ENCODE results near the gene CYGB. TPM values are rescaled to one million over a fixed set of nuclear protein-coding genes. Genes with fewer than 3 reads are reported as not detected.
A peak's percentile ranks its signal among the peaks of the same experiment; 100 is the strongest.

CYGB gene
- polyA plus RNA-seq, 1 donor (not counting 4 experiments of a cell fraction or from before 2014, with no cell fraction given), result 10.3 TPM

DNA sequence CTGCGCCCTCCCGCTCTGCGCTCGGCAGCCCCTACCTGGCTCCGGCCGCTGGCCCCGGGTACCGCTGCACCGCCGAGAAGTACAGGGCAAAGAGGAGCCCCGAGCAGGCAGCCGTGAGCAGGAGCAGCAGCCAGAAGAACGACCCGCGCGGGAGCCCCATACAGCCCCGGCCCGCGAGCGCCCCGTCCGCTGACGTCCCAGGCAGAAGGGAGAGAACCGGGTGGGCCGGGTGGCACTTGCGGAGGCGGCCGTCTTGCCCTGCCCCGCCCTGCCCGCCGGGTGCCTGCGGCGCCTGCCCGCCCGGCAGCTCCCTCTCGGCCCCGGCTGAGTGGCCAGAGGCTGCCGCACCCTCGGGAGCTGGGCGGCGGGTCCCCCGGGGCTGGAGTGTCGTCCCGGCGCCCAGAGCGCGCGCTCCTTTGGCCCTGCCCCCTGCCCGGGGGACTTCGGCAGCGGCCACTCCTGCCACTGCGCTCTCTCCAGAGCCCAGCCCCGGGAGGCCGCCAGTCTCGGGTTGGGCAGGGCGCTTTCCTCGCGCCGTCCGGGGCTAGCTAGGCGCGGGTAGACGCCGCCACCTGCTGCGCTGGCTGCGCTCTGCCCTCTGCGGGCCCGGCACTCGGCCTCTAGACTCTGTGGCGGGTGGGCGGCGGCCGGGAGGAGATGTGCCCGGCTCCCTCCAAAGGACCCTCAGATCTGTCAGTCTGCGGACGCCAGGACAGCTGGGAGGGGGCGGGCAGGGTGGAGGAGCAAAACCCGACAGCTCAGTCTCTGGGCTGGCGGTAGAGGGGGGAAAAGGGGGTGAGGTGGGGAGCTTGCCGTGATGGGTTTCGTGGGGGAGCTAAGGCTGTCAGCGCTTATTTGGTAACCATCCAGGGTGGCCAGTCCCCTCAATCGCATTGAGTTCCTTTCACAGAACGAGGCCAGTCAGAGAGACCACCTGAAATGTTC, 48.4 kb upstream of the CYGB start, which contains the start of gene ST6GALNAC2:
ST6GALNAC2 (minus strand) TSS at position 212 of the 945 bp plus-strand sequence; CDS start at position 160, 52 bp downstream.
- no peak for TF ChIP-seq EZH2 (IDR thresholded peaks at IDR 0.05; ENCODE audit: low read length)
- TF ChIP-seq, protein P1, sequence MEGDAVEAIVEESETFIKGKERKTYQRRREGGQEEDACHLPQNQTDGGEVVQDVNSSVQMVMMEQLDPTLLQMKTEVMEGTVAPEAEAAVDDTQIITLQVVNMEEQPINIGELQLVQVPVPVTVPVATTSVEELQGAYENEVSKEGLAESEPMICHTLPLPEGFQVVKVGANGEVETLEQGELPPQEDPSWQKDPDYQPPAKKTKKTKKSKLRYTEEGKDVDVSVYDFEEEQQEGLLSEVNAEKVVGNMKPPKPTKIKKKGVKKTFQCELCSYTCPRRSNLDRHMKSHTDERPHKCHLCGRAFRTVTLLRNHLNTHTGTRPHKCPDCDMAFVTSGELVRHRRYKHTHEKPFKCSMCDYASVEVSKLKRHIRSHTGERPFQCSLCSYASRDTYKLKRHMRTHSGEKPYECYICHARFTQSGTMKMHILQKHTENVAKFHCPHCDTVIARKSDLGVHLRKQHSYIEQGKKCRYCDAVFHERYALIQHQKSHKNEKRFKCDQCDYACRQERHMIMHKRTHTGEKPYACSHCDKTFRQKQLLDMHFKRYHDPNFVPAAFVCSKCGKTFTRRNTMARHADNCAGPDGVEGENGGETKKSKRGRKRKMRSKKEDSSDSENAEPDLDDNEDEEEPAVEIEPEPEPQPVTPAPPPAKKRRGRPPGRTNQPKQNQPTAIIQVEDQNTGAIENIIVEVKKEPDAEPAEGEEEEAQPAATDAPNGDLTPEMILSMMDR (optimal IDR thresholded peaks at IDR 0.05 in 1 of 3, IDR thresholded peaks at IDR 0.05 in 1 of 3, conservative IDR thresholded peaks at IDR 0.05 in 1 of 3; ENCODE audit: extremely low read depth in 1 of 3, insufficient read depth in 2 of 3, low read length in 3 of 3), result peak; percentile 18 to 68 (median 59)
- peaks cover 42% of the 10 kb centered on the region for H3K4me1 ChIP-seq (ENCODE audit: control insufficient read depth, extremely low read depth, insufficient read depth, low read length)
- H3K4me2 ChIP-seq (ENCODE audit: control insufficient read depth, extremely low read depth, insufficient read depth, low read depth, low read length), result peak within 1 kb of the TSS; percentile 81
- peak within 1 kb of the TSS; percentile 96 for H3K9ac ChIP-seq (ENCODE audit: control insufficient read depth, extremely low read depth, insufficient read depth, low read length)
- peaks cover 15% of the 10 kb centered on the region for H3K79me2 ChIP-seq (ENCODE audit: control insufficient read depth, insufficient read depth, low read length)
- dilution Hi-C loops (cut with MboI; ENCODE audit: extremely low pct_ligation_motif_present, low sequenced_read_pairs), result no loop called here
- no peaks in the 10 kb centered on the region for H3K9me1 ChIP-seq (ENCODE audit: control insufficient read depth, extremely low read depth, insufficient read depth, low read length)
- H3K36me3 ChIP-seq (ENCODE audit: control insufficient read depth in 2 of 2, extremely low read depth in 1 of 2, insufficient read depth in 2 of 2, low read length in 2 of 2), result no peaks in the 10 kb centered on the region
- no peaks in the 10 kb centered on the region for H4K20me1 ChIP-seq (ENCODE audit: control insufficient read depth, extremely low read depth, insufficient read depth, low read length)
- peak within 1 kb of the TSS; percentile 85 to 94 (median 89) for H3K4me3 ChIP-seq (ENCODE audit: control insufficient read depth in 2 of 3, extremely low read depth in 1 of 3, insufficient read depth in 2 of 3, low read depth in 1 of 3, low read length in 3 of 3)
- no peaks in the 10 kb centered on the region for H3K27me3 ChIP-seq (ENCODE audit: control insufficient read depth, extremely low read depth, insufficient read depth, low read length)
- DNase-seq (ENCODE audit: low read depth, low spot score) (no peak), FAIRE-seq (no peak)
- H3K27ac ChIP-seq (ENCODE audit: control insufficient read depth, insufficient read depth, low read length), result peak within 1 kb of the TSS; percentile 89
- no peaks in the 10 kb centered on the region for H3K9me3 ChIP-seq (ENCODE audit: control insufficient read depth, low read depth, low read length)
- H2AFZ ChIP-seq (ENCODE audit: control insufficient read depth, low read length), result no peak within 1 kb of the TSS

DNA sequence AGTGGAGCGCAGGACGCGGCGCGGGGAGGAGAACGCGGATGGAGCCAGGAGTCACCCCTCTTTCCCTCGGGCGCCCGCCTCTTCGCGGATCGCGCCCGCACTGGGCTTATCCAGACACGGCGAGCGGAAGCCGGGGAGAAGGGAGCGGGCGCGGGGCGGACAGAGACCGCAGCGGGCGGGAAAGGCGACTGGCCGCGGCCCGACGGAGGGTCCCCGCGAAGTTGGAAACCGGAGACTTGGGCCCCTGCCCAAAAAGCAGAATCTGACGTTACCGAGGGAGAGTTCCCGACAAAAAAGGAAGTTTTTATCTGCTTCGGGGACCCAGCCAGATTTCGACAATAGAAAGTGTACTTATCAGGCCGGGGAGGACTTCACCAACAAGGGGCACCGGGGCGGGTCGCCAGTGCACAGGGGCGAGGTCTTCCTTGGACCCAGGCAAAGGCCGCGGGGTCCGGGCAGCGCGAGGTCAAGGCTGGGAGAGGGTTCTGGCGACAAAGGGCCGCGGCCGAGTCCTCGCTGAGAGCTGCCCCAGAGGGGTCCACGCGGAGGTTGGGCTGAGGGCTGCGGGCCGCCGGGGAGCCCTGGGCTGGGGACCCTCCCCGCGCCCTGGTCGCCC, 47.6 kb upstream of the CYGB start:
- TF ChIP-seq, protein P1 (optimal IDR thresholded peaks at IDR 0.05 in 1 of 3, IDR thresholded peaks at IDR 0.05 in 1 of 3, conservative IDR thresholded peaks at IDR 0.05 in 1 of 3; ENCODE audit: extremely low read depth in 1 of 3, insufficient read depth in 2 of 3, low read length in 3 of 3), result no peak
- no peak for TF ChIP-seq EZH2 (IDR thresholded peaks at IDR 0.05; ENCODE audit: low read length)
- Histone ChIP-seq H3K9me1 (ENCODE audit: control insufficient read depth, extremely low read depth, insufficient read depth, low read length) (no peaks in the 10 kb centered on the region), H3K4me1 (ENCODE audit: control insufficient read depth, extremely low read depth, insufficient read depth, low read length) (peaks cover 48% of the 10 kb centered on the region), H3K27me3 (ENCODE audit: control insufficient read depth, extremely low read depth, insufficient read depth, low read length) (no peaks in the 10 kb centered on the region), H3K79me2 (ENCODE audit: control insufficient read depth, insufficient read depth, low read length) (peaks cover 15% of the 10 kb centered on the region), H3K27ac (ENCODE audit: control insufficient read depth, insufficient read depth, low read length) (peak overlapping the region; percentile 89), H3K4me2 (ENCODE audit: control insufficient read depth, extremely low read depth, insufficient read depth, low read depth, low read length) (peak overlapping the region; percentile 81), H2AFZ (ENCODE audit: control insufficient read depth, low read length) (no peak overlapping the region), H3K9me3 (ENCODE audit: control insufficient read depth, low read depth, low read length) (no peaks in the 10 kb centered on the region), H4K20me1 (ENCODE audit: control insufficient read depth, extremely low read depth, insufficient read depth, low read length) (no peaks in the 10 kb centered on the region), H3K36me3 (ENCODE audit: control insufficient read depth in 2 of 2, extremely low read depth in 1 of 2, insufficient read depth in 2 of 2, low read length in 2 of 2) (no peaks in the 10 kb centered on the region), H3K9ac (ENCODE audit: control insufficient read depth, extremely low read depth, insufficient read depth, low read length) (peak overlapping the region; percentile 96), H3K4me3 (ENCODE audit: control insufficient read depth in 2 of 3, extremely low read depth in 1 of 3, insufficient read depth in 2 of 3, low read depth in 1 of 3, low read length in 3 of 3) (peak overlapping the region; percentile 85 to 94 (median 89))
- FAIRE-seq, result no peak
- DNase-seq (ENCODE audit: low read depth, low spot score), result no peak
- dilution Hi-C loops (cut with MboI; ENCODE audit: extremely low pct_ligation_motif_present, low sequenced_read_pairs), result no loop called here
